Measurements from ENCODE around the gene MYO5A. TPM values are rescaled to one million over a fixed set of nuclear protein-coding genes. Genes with fewer than 3 reads are reported as not detected.
A peak's percentile ranks its signal among the peaks of the same experiment; 100 is the strongest.

The MYO5A gene
- total RNA-seq, 1 donor from 2014 or later: 41.1 TPM

DNA sequence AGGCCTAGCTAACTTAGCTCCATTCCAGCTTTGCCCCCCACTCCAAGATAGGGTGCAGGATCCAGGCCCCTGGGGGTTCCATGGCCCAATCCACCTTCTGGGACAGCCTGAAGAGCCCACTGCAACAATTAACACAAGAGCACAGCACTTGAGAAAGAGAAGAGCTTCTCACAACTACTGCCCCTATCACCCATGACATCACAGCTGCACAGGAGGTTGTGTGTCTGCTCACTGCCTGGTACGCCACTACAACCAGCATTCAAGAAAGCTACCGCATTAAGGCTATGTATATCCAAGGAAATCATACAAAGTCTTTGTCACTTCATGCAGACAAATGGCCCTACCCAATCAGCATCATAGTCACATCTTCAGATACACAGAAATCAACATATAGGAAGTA lies 62.0 kb downstream of the MYO5A start:
- no peak for DNase-seq (ENCODE audit: extremely low spot score, unreplicated experiment)
- peaks cover 10% of the 10 kb centered on the region for H3K4me1 Mint-ChIP-seq (ENCODE audit: unreplicated experiment)
- H3K27ac Mint-ChIP-seq (ENCODE audit: unreplicated experiment): no peak overlapping the region
- TF ChIP-seq, protein P1, sequence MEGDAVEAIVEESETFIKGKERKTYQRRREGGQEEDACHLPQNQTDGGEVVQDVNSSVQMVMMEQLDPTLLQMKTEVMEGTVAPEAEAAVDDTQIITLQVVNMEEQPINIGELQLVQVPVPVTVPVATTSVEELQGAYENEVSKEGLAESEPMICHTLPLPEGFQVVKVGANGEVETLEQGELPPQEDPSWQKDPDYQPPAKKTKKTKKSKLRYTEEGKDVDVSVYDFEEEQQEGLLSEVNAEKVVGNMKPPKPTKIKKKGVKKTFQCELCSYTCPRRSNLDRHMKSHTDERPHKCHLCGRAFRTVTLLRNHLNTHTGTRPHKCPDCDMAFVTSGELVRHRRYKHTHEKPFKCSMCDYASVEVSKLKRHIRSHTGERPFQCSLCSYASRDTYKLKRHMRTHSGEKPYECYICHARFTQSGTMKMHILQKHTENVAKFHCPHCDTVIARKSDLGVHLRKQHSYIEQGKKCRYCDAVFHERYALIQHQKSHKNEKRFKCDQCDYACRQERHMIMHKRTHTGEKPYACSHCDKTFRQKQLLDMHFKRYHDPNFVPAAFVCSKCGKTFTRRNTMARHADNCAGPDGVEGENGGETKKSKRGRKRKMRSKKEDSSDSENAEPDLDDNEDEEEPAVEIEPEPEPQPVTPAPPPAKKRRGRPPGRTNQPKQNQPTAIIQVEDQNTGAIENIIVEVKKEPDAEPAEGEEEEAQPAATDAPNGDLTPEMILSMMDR (IDR thresholded peaks at IDR 0.05): no peak
- peaks cover 11% of the 10 kb centered on the region for H3K9me3 Mint-ChIP-seq (ENCODE audit: unreplicated experiment)
- H3K27me3 Mint-ChIP-seq (ENCODE audit: unreplicated experiment): no peaks in the 10 kb centered on the region
- no peak overlapping the region for H3K4me3 Mint-ChIP-seq (ENCODE audit: unreplicated experiment)
- peaks cover 6% of the 10 kb centered on the region for H3K36me3 Mint-ChIP-seq (ENCODE audit: unreplicated experiment)

DNA sequence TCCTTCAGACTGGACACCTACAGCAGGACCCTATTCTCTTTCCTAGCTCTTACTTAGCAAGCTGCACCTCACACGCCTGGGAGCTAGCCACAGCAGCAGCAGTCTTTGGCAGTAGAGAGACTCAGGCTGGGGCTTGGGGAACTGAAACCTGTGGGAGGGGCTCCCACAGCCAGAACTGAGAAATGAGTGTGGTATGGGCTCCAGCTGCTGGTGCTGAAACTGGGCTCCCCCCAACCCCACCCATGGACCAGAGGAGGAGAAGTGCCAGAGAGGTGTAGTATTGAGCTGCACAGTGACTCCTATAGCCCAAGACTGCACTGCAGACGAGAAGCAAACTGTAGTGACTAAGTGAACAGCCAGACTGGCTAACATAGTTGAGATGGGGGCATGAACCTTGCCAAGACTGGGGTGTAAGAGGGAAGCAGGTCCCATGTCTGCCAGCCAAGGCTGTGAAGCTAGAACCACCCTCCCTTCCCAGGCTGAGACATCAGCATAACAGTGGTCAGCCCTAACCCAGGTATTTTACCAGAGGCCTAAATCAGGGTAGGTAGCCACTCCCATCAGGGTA lies 62.5 kb downstream of the MYO5A start:
- no peaks in the 10 kb centered on the region for H3K27me3 Mint-ChIP-seq (ENCODE audit: unreplicated experiment)
- no peak overlapping the region for H3K27ac Mint-ChIP-seq (ENCODE audit: unreplicated experiment)
- no peak overlapping the region for H3K4me3 Mint-ChIP-seq (ENCODE audit: unreplicated experiment)
- H3K36me3 Mint-ChIP-seq (ENCODE audit: unreplicated experiment): peaks cover 6% of the 10 kb centered on the region
- H3K9me3 Mint-ChIP-seq (ENCODE audit: unreplicated experiment): peaks cover 11% of the 10 kb centered on the region
- DNase-seq (ENCODE audit: extremely low spot score, unreplicated experiment): no peak
- H3K4me1 Mint-ChIP-seq (ENCODE audit: unreplicated experiment): peaks cover 10% of the 10 kb centered on the region
- TF ChIP-seq, protein P1 (IDR thresholded peaks at IDR 0.05): no peak

DNA sequence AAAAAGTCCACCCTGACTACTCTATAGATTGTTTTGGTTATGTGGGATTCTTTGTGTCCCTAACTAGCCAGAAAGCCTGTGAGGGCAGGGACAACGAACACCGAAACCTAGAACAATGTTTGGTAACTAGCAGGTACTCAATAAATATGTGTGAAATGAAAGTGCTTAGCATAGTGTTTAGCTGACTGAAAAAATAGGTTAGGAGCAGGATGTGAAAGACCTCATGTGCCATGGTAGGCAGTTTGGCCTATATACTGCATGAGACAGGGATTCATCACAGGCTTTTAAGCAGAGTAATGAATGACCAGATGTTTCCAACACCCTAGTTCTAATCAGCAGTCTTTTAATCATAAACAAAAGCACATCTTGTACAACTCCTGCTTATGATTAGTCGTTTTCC lies 64.2 kb downstream of the MYO5A start:
- Mint-ChIP-seq H3K4me3 (ENCODE audit: unreplicated experiment) (no peak overlapping the region), H3K36me3 (ENCODE audit: unreplicated experiment) (peaks cover 6% of the 10 kb centered on the region), H3K4me1 (ENCODE audit: unreplicated experiment) (peaks cover 10% of the 10 kb centered on the region), H3K27me3 (ENCODE audit: unreplicated experiment) (no peaks in the 10 kb centered on the region), H3K27ac (ENCODE audit: unreplicated experiment) (no peak overlapping the region), H3K9me3 (ENCODE audit: unreplicated experiment) (peaks cover 11% of the 10 kb centered on the region)
- no peak for DNase-seq (ENCODE audit: extremely low spot score, unreplicated experiment)
- TF ChIP-seq, protein P1 (IDR thresholded peaks at IDR 0.05): no peak

DNA sequence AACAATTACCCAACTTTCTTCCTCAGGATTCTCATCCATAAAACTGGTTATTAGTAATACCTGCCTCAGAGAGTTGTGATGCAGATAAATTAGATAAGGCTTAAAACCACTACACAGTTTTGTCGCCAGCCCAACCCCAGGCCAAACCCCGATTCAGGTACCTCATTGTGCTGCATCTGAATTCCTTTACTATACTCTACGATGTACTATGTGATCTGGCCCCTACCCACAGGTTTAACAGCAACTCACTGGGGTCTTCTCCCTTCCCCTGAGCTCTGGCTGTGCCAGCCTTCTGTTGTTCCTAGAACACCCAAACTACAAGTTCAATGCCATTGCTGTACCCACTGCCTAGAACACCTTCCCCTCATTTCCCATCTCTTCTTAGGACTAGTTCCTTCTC lies 64.6 kb downstream of the MYO5A start:
- no peak overlapping the region for H3K4me3 Mint-ChIP-seq (ENCODE audit: unreplicated experiment)
- H3K36me3 Mint-ChIP-seq (ENCODE audit: unreplicated experiment): peaks cover 6% of the 10 kb centered on the region
- DNase-seq (ENCODE audit: extremely low spot score, unreplicated experiment): no peak
- TF ChIP-seq, protein P1 (IDR thresholded peaks at IDR 0.05): no peak
- no peak overlapping the region for H3K27ac Mint-ChIP-seq (ENCODE audit: unreplicated experiment)
- H3K4me1 Mint-ChIP-seq (ENCODE audit: unreplicated experiment): peaks cover 11% of the 10 kb centered on the region
- H3K9me3 Mint-ChIP-seq (ENCODE audit: unreplicated experiment): peaks cover 11% of the 10 kb centered on the region
- H3K27me3 Mint-ChIP-seq (ENCODE audit: unreplicated experiment): no peaks in the 10 kb centered on the region

DNA sequence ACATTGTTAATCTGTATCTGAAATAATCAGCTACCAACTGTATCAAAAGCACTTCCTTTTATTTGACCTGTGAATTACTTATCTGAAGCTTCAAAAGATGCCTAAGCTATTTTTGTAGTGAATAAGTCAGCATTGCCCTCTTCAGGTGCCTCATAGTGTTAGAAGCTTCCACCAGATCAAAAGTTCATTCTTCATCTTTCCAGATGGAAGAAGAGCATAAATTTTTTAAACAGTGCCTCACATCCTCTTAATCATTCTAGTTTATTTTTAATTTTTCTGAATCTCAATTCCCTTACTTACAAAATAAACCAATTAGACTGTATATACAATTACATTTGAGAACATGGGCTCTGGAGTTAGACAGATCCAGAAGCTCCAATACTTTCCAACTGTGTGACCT lies 65.0 kb downstream of the MYO5A start:
- H3K36me3 Mint-ChIP-seq (ENCODE audit: unreplicated experiment): peaks cover 6% of the 10 kb centered on the region
- peaks cover 12% of the 10 kb centered on the region for H3K4me1 Mint-ChIP-seq (ENCODE audit: unreplicated experiment)
- H3K4me3 Mint-ChIP-seq (ENCODE audit: unreplicated experiment): no peak overlapping the region
- DNase-seq (ENCODE audit: extremely low spot score, unreplicated experiment): no peak
- TF ChIP-seq, protein P1 (IDR thresholded peaks at IDR 0.05): peak; percentile 14
- H3K27ac Mint-ChIP-seq (ENCODE audit: unreplicated experiment): no peak overlapping the region
- peaks cover 11% of the 10 kb centered on the region for H3K9me3 Mint-ChIP-seq (ENCODE audit: unreplicated experiment)
- H3K27me3 Mint-ChIP-seq (ENCODE audit: unreplicated experiment): no peaks in the 10 kb centered on the region

Measured in osteocyte (in vitro differentiated cells).